Measurements from ENCODE around the gene SLC35F3. TPM values are rescaled to one million over a fixed set of nuclear protein-coding genes. Genes with fewer than 3 reads are reported as not detected.

Gene SLC35F3
- total RNA-seq, 1 experiment from 2014 or later = 19.1 TPM

DNA sequence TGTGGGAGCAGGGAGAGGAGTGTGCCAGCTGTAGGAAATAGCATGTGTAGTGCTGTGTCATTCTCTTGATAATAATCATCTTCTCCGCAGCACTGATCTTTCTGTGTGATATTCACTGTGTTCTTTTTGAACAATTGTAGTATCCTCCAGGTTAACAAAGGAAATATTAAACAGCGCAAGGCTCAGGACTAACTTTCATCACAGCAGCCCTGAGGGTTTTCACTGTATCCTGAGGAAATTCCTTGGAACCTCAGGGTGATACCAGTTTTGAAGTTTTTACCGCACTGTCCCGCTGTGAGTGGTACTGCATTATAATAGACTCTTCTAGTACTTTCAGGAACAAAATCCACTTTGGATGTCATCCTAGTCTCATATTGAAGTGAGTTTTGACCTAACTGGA lies 240.4 kb downstream of the SLC35F3 start:
- no TSS peak for BruUV-seq (replicated peaks)
- H3K9me3 ChIP-seq (ENCODE audit: control insufficient read depth, insufficient read depth, low read depth, low read length) = peaks cover 8% of the 10 kb centered on the region; the same call in 1 of the 2 replicates
- no peaks in the 10 kb centered on the region; the same call in 1 of the 2 replicates for H3K36me3 ChIP-seq (ENCODE audit: control insufficient read depth, insufficient read depth, low read length)
- ATAC-seq (no peak; the same call in 1 of the 2 replicates), DNase-seq (ENCODE audit: low read depth, low spot score) (no peak)
- TF ChIP-seq TCF7L2 (IDR thresholded peaks at IDR 0.05; ENCODE audit: low read depth, low read length) (no peak), POLR2AphosphoS5 (IDR thresholded peaks at IDR 0.05; ENCODE audit: low read depth, low read length) (no peak), CTCF (IDR thresholded peaks at IDR 0.05) (no peak), SIN3A (IDR thresholded peaks at IDR 0.05; ENCODE audit: borderline replicate concordance, insufficient read depth, low read depth, low read length) (no peak)
- TF ChIP-seq, protein P1, sequence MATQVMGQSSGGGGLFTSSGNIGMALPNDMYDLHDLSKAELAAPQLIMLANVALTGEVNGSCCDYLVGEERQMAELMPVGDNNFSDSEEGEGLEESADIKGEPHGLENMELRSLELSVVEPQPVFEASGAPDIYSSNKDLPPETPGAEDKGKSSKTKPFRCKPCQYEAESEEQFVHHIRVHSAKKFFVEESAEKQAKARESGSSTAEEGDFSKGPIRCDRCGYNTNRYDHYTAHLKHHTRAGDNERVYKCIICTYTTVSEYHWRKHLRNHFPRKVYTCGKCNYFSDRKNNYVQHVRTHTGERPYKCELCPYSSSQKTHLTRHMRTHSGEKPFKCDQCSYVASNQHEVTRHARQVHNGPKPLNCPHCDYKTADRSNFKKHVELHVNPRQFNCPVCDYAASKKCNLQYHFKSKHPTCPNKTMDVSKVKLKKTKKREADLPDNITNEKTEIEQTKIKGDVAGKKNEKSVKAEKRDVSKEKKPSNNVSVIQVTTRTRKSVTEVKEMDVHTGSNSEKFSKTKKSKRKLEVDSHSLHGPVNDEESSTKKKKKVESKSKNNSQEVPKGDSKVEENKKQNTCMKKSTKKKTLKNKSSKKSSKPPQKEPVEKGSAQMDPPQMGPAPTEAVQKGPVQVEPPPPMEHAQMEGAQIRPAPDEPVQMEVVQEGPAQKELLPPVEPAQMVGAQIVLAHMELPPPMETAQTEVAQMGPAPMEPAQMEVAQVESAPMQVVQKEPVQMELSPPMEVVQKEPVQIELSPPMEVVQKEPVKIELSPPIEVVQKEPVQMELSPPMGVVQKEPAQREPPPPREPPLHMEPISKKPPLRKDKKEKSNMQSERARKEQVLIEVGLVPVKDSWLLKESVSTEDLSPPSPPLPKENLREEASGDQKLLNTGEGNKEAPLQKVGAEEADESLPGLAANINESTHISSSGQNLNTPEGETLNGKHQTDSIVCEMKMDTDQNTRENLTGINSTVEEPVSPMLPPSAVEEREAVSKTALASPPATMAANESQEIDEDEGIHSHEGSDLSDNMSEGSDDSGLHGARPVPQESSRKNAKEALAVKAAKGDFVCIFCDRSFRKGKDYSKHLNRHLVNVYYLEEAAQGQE (IDR thresholded peaks at IDR 0.05; ENCODE audit: insufficient read depth in 1 of 2, low read depth in 2 of 2, low read length in 1 of 2) = no peak
- no peaks in the 10 kb centered on the region for H3K4me1 ChIP-seq (ENCODE audit: control insufficient read depth, insufficient read depth, low read length)
- H3K4me3 ChIP-seq (ENCODE audit: low read depth in 2 of 2, low read length in 2 of 2) = no peak overlapping the region
- H3K27ac ChIP-seq (ENCODE audit: low read length) = no peak overlapping the region
- intact Hi-C loops (cut with micrococcal nuclease; ENCODE audit: unreplicated experiment) = no loop called here
- ChIA-PET CTCF (interaction anchor here (1.4 kb wide), 1 partner anchor 165 kb away, joined by 4 read pairs; no protein-coding TSS in a partner anchor), POLR2A (no interaction called here)
- H3K27me3 ChIP-seq (ENCODE audit: control insufficient read depth, insufficient read depth, low read length) = no peaks in the 10 kb centered on the region
- in situ Hi-C loops (cut with HindIII; ENCODE audit: low pct_unique_long_range_greater_than_20kb, low sequenced_read_pairs) = no loop called here

DNA sequence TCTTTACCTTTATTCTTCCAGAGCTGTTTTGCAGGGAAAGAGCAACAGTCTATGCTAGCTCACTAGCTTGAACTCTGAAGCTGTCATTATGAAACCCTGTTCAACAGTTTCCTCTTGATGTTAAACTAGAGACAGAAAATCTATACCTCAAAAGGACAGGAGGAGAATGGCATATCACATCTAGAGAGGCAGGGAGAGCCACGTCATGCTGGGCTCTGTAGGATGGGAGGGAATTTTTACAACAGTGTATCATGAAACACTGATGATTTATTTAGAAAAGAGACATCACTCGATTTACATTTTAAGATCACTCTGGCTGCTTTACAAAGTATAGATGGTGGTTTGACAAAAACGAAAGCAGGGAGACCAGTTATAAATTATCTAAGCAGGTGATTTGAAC lies 243.9 kb downstream of the SLC35F3 start:
- CTCF ChIA-PET = no interaction called here
- no peak overlapping the region for H3K27ac ChIP-seq (ENCODE audit: low read length)
- no peak overlapping the region for H3K4me3 ChIP-seq (ENCODE audit: low read depth in 2 of 2, low read length in 2 of 2)
- POLR2A ChIA-PET = no interaction called here
- H3K36me3 ChIP-seq (ENCODE audit: control insufficient read depth, insufficient read depth, low read length) = no peaks in the 10 kb centered on the region; the same call in 1 of the 2 replicates
- BruUV-seq (replicated peaks) = no TSS peak
- ATAC-seq (no peak), DNase-seq (ENCODE audit: low read depth, low spot score) (no peak)
- no peaks in the 10 kb centered on the region for H3K27me3 ChIP-seq (ENCODE audit: control insufficient read depth, insufficient read depth, low read length)
- in situ Hi-C loops (cut with HindIII; ENCODE audit: low pct_unique_long_range_greater_than_20kb, low sequenced_read_pairs) = no loop called here
- no peak for TF ChIP-seq TCF7L2 (IDR thresholded peaks at IDR 0.05; ENCODE audit: low read depth, low read length)
- no peak for TF ChIP-seq POLR2AphosphoS5 (IDR thresholded peaks at IDR 0.05; ENCODE audit: low read depth, low read length)
- no peak for TF ChIP-seq SIN3A (IDR thresholded peaks at IDR 0.05; ENCODE audit: borderline replicate concordance, insufficient read depth, low read depth, low read length)
- TF ChIP-seq CTCF (IDR thresholded peaks at IDR 0.05) = no peak
- TF ChIP-seq, protein P1 (IDR thresholded peaks at IDR 0.05; ENCODE audit: insufficient read depth in 1 of 2, low read depth in 2 of 2, low read length in 1 of 2) = no peak
- H3K9me3 ChIP-seq (ENCODE audit: control insufficient read depth, insufficient read depth, low read depth, low read length) = peaks cover 8% of the 10 kb centered on the region; the same call in 1 of the 2 replicates
- intact Hi-C loops (cut with micrococcal nuclease; ENCODE audit: unreplicated experiment) = no loop called here
- no peaks in the 10 kb centered on the region for H3K4me1 ChIP-seq (ENCODE audit: control insufficient read depth, insufficient read depth, low read length)
